Upper lobe of left lung (tissue), 6 donors: ENCODE results near the gene IDH3A. TPM values are rescaled to one million over a fixed set of nuclear protein-coding genes. Genes with fewer than 3 reads are reported as not detected.
A peak's percentile ranks its signal among the peaks of the same experiment; 100 is the strongest.

Source experiments
- ATAC-seq, 2 donors: fragments of 200-7000 bp; cut with Tn5 transposase; one replicate each; pipeline ENCODE4 v1.9.1; 2022; ENCODE audit warnings: mild to moderate bottlenecking in 2 of 2, moderate library complexity in 2 of 2; ENCODE audit not compliant: low FRiP score in 2 of 2
- DNase-seq, 2 donors: peaks; one replicate each; pipeline ENCODE4 v3.0.0-alpha.2; 2019 to 2020
- H3K27ac ChIP-seq, 4 donors: fragments of 200-600 bp; sonication (generic); one replicate each; pipeline ENCODE4 v1.5.1; 2016 to 2019
- H3K27me3 ChIP-seq, 4 donors: fragments of 200-600 bp; sonication (generic); one replicate each; pipeline ENCODE4 v1.5.1; 2017 to 2019
- H3K36me3 ChIP-seq, 4 donors: fragments of 200-600 bp; sonication (generic); one replicate each; pipeline ENCODE4 v1.5.1; 2016 to 2019
- H3K4me1 ChIP-seq, 4 donors: fragments of 200-600 bp; sonication (generic); one replicate each; pipeline ENCODE4 v1.5.1; 2018 to 2019
- H3K4me3 ChIP-seq, 4 donors: fragments of 200-600 bp; sonication (generic); one replicate each; pipeline ENCODE4 v1.5.1; 2017 to 2019; ENCODE audit warnings: mild to moderate bottlenecking in 2 of 4, moderate library complexity in 1 of 4
- H3K9me3 ChIP-seq, 4 donors: fragments of 200-600 bp; sonication (generic); one replicate each; pipeline ENCODE4 v1.5.1; 2018 to 2019
- EP300 ChIP-seq, 4 donors: sonication (generic); formaldehyde crosslinking; IDR thresholded peaks; one replicate each; pipeline ENCODE4 v1.5.1; 2017; ENCODE audit warnings: antibody characterized with exemption in 4 of 4, control low read depth in 2 of 4
- POLR2A ChIP-seq, 4 donors: fragments of 450-650 bp; IDR thresholded peaks; one replicate each; pipeline ENCODE4 v1.5.1; 2016 to 2017; ENCODE audit warnings: antibody characterized with exemption in 4 of 4, mild to moderate bottlenecking in 2 of 4
- POLR2AphosphoS5 ChIP-seq, 2 donors: sonication (generic); formaldehyde crosslinking; IDR thresholded peaks; one replicate each; pipeline ENCODE4 v1.5.1; 2017; ENCODE audit warnings: antibody characterized with exemption in 2 of 2
- WGBS, 2 donors: methylation state at CpG; one replicate each; pipeline ENCODE4 v1.1.5; 2017 to 2018; 5-methylcytosine and 5-hydroxymethylcytosine counted together
- total RNA-seq, 6 donors: library from RNA; depleted of rRNA in 4 of 6; stranded (reverse); fragments of >200 nt in 4 of 6; gene quantifications; one replicate each; pipeline versions ENCODE4 v1.1.0 to v1.2.1, GENCODE V29; 2016 to 2021
- TF ChIP-seq, protein P1 (sequence below), 6 experiments: fragments of 450-650 bp in 4 of 6; fragments of 200-600 bp in 2 of 6; sonication (generic) in 2 of 6; IDR thresholded peaks; one replicate each; pipeline ENCODE4 v1.5.1; 2016 to 2019; ENCODE audit warnings: antibody characterized with exemption in 6 of 6
- donor health status: DM: no; HTN: no; CAD: no; lungs with moderate emphysema.
- donor health status: DM: no; HTN: yes; CAD: no; lungs with severe emphysema.

IDH3A gene
- total RNA-seq, 6 donors from 2014 or later: 17.5 to 80.1 (median 48.2) TPM

DNA sequence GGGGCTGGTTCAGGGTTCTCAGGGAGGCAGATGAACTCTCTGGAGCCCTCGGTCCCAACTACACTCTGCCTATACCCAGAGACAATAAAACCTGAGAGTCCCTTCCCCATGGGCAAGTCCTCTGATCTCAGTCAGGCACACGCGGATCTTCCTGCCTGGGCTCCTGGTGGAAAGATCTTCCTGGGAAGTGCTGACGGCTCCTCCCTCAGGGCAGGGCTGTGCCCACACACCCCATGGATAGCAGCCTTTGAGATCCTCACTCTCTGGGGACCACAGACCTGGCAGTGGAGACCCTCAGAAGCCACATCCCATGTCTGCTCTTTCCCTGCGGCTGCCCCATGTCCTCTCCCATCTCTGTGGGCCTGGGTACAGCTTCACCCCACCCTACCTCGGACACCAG lies 46.4 kb upstream of the IDH3A start:
- no peaks in the 10 kb centered on the region for H3K36me3 ChIP-seq
- DNase-seq: no peak
- TF ChIP-seq, protein P1, sequence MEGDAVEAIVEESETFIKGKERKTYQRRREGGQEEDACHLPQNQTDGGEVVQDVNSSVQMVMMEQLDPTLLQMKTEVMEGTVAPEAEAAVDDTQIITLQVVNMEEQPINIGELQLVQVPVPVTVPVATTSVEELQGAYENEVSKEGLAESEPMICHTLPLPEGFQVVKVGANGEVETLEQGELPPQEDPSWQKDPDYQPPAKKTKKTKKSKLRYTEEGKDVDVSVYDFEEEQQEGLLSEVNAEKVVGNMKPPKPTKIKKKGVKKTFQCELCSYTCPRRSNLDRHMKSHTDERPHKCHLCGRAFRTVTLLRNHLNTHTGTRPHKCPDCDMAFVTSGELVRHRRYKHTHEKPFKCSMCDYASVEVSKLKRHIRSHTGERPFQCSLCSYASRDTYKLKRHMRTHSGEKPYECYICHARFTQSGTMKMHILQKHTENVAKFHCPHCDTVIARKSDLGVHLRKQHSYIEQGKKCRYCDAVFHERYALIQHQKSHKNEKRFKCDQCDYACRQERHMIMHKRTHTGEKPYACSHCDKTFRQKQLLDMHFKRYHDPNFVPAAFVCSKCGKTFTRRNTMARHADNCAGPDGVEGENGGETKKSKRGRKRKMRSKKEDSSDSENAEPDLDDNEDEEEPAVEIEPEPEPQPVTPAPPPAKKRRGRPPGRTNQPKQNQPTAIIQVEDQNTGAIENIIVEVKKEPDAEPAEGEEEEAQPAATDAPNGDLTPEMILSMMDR (IDR thresholded peaks at IDR 0.05): no peak
- no peak for TF ChIP-seq POLR2A (IDR thresholded peaks at IDR 0.05)
- no peak for TF ChIP-seq EP300 (IDR thresholded peaks at IDR 0.05)
- TF ChIP-seq POLR2AphosphoS5 (IDR thresholded peaks at IDR 0.05): no peak
- WGBS, 2 donors: 78 to 92% methylated on average over 6 of the region's 6 CpGs
- no peak for ATAC-seq
- H3K4me3 ChIP-seq: no peak overlapping the region
- H3K4me1 ChIP-seq: peaks cover 17 to 26% (median 21%) of the 10 kb centered on the region in 4 donors
- no peaks in the 10 kb centered on the region for H3K9me3 ChIP-seq
- peak overlapping the region in 3 of 4 donors; percentile 54 to 67 (median 57) for H3K27ac ChIP-seq
- H3K27me3 ChIP-seq: no peaks in the 10 kb centered on the region

DNA sequence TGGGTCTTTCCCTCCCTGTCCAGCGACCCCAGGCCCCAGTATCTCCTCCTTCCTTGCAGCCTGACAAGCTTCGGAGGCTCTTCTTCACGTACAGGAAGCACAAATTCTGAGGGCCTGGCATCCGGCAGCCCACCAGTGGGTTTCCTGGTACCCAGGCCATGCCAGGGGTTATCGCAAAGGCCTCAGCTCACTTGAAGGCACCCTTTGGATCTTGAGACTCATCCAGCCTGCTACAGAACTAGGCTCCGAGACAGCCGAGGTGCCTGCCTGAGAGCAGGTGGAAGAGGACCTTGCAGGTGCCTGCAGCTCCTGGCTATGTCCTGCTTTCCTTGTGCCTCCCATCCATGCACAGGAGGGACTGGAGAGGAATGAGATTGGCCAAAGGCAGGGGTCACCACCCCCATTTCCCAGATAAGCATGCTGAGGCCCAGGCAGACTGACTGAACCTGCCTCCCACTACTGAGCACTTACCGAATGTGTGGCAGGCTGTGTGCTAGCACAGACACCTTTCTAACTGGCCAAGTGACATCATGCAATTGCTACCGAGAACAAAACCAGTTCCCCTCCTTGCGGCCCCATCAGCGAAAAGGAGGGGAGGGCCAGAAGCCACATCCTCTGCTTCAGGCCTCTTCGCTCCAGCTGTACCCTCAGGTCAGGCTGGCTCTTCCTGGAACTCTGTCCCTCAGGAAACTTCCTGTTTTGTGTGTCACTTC lies 45.6 kb upstream of the IDH3A start:
- 60 to 72% methylated on average over 11 to 12 of the region's 12 CpGs for WGBS, 2 donors
- Histone ChIP-seq H3K27ac (peak overlapping the region in 3 of 4 donors; percentile 57 to 67 (median 59)), H3K27me3 (no peaks in the 10 kb centered on the region), H3K36me3 (no peaks in the 10 kb centered on the region), H3K4me1 (peaks cover 17 to 26% (median 21%) of the 10 kb centered on the region in 4 donors), H3K9me3 (no peaks in the 10 kb centered on the region), H3K4me3 (no peak overlapping the region)
- ATAC-seq: peak in 1 of 2 donors; percentile 8
- peak in 1 of 2 donors; percentile 51 for DNase-seq
- TF ChIP-seq, protein P1 (IDR thresholded peaks at IDR 0.05): no peak
- TF ChIP-seq EP300 (IDR thresholded peaks at IDR 0.05): no peak
- peak in 1 of 4 donors; percentile 27 for TF ChIP-seq POLR2A (IDR thresholded peaks at IDR 0.05)
- TF ChIP-seq POLR2AphosphoS5 (IDR thresholded peaks at IDR 0.05): peak; percentile 40 to 47

DNA sequence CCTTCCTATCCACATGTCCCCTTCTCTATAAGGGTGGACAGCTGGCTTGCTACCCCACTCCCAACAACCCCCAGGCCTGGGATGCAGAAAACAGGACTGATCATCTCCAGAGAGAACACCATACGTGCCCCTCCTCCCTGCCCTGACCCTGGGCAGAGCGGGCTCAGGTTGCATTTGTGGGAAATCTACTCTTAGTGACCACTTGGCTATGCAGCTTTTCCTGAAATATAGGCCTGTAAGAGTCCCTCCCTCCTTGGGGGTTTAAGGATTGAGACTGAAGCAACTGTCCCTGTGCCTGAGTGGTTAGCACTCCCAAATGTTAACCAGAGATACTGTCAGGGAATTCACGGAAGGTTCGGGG lies 45.1 kb upstream of the IDH3A start:
- Histone ChIP-seq H3K4me1 (peaks cover 17 to 26% (median 21%) of the 10 kb centered on the region in 4 donors), H3K9me3 (no peaks in the 10 kb centered on the region), H3K27ac (peak overlapping the region in 3 of 4 donors; percentile 57 to 67 (median 59)), H3K4me3 (no peak overlapping the region), H3K27me3 (no peaks in the 10 kb centered on the region), H3K36me3 (no peaks in the 10 kb centered on the region)
- ATAC-seq: no peak
- no peak for TF ChIP-seq EP300 (IDR thresholded peaks at IDR 0.05)
- TF ChIP-seq POLR2AphosphoS5 (IDR thresholded peaks at IDR 0.05): no peak
- no peak for TF ChIP-seq POLR2A (IDR thresholded peaks at IDR 0.05)
- TF ChIP-seq, protein P1 (IDR thresholded peaks at IDR 0.05): no peak
- no peak for DNase-seq
- 77 to 91% methylated on average over 4 of the region's 4 CpGs for WGBS, 2 donors

DNA sequence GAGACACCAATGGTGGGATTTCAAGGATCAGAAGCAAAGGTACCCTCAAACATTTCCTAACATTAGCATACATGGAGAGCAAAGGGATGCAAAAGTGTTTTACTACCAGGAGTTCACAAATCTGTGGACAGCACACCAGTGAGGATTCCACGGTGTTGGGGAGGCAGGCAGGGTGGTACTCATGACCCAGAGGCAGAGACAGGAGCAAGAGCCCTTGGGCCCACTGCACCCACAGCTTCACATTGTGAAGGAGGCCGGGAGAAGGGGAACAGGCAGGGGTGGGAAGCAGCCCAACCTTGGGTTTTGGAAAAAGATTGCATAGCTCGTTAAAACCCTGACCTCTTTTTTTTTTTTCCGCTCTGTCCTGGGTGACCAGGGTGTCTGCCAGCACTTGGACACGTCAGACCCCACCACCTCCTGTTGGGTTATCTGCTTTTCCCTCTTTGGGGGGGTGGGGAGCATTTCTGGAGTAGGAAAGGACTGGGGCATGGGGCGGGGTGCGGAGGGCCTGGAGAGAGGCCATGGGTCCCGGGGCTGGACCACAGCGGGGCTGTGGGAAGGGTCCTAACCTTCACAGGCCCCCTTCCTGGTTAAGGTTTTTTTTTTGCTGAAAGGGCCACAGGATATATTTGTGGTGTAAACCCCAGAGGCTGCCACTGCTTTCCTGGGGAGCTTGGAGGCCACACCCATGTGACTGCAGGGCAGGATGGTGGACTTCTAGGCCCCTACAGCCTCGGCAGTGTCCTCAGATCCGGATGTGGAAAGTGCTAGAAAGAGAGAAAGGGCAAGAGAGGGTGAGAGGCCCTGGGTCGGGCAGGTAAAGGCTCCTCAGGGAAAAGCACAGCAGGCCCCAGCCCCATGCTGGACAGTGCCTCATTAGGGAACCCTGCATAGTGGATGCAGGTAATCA lies 44.3 kb upstream of the IDH3A start:
- no peak for TF ChIP-seq POLR2A (IDR thresholded peaks at IDR 0.05)
- TF ChIP-seq, protein P1 (IDR thresholded peaks at IDR 0.05): no peak
- H3K4me3 ChIP-seq: no peak overlapping the region
- H3K36me3 ChIP-seq: no peaks in the 10 kb centered on the region
- H3K27ac ChIP-seq: peak overlapping the region in 2 of 4 donors; percentile 59 to 67
- DNase-seq: no peak
- H3K27me3 ChIP-seq: no peaks in the 10 kb centered on the region
- H3K4me1 ChIP-seq: peaks cover 17 to 26% (median 21%) of the 10 kb centered on the region in 4 donors
- 85 to 89% methylated on average over 12 of the region's 12 CpGs for WGBS, 2 donors
- ATAC-seq: no peak
- H3K9me3 ChIP-seq: no peaks in the 10 kb centered on the region
